ENCODE results near the gene RGMB.

GRCh38 chr5:98798847-98799246, 25.4 kb downstream of the RGMB start:
- TF ChIP-seq POLR2A (IDR thresholded peaks at IDR 0.05; ENCODE audit: low read depth, low read length) (no peak), PAX5 (IDR thresholded peaks at IDR 0.05; ENCODE audit: insufficient read depth, low read length, severe bottlenecking) (no peak), SPI1 (IDR thresholded peaks at IDR 0.05; ENCODE audit: low read depth, low read length) (no peak), POLR2AphosphoS5 (IDR thresholded peaks at IDR 0.05; ENCODE audit: low read depth, low read length) (no peak), TAF1 (IDR thresholded peaks at IDR 0.05; ENCODE audit: low read depth, low read length) (no peak), POU2F2 (IDR thresholded peaks at IDR 0.05; ENCODE audit: low read depth, low read length) (no peak)
